Kidney epithelial cell (primary cell): ENCODE data around the gene OTOGL. TPM values are rescaled to one million over a fixed set of nuclear protein-coding genes. Genes with fewer than 3 reads are reported as not detected.
"Not testable (repeated sequence)": the region's sequence is repeated elsewhere in the genome, so short reads cannot be mapped to it uniquely, and the experiment has no call there.

ENCODE experiments used
- DNase-seq: peaks from one replicate; pipeline ENCODE4 v3.0.0-alpha.2; 2010; ENCODE audit warnings: low read depth
- H3K27me3 ChIP-seq: 2 replicates; pipeline ENCODE4 v1.6.0; 2011; ENCODE audit warnings: low read length; ENCODE audit not compliant: control insufficient read depth, insufficient read depth
- H3K36me3 ChIP-seq: 2 replicates; pipeline ENCODE4 v1.5.1; 2011; ENCODE audit warnings: low read length; ENCODE audit not compliant: control insufficient read depth, insufficient read depth
- H3K4me3 ChIP-seq: 2 replicates; pipeline ENCODE4 v1.5.1; 2011; ENCODE audit warnings: low read depth, mild to moderate bottlenecking, control low read depth, low read length
- CTCF ChIP-seq: IDR thresholded peaks from 2 replicates; pipeline ENCODE4 v1.5.1; 2011; ENCODE audit warnings: mild to moderate bottlenecking, moderate library complexity, low read length, control low read depth, inconsistent platforms; ENCODE audit not compliant: insufficient read depth, poor library complexity, severe bottlenecking
- total RNA-seq: library from RNA; depleted of rRNA; stranded (reverse); fragments of >200 nt; gene quantifications from 2 replicates; pipeline ENCODE4 v1.2.3, GENCODE V29; 2015

OTOGL gene
- total RNA-seq, 1 donor from 2014 or later, result 0.33 TPM

GRCh38 chr12:80293759-80294158 is 194.4 kb downstream of the OTOGL start:
- TF ChIP-seq CTCF, result no peak
- Histone ChIP-seq H3K36me3 (no peaks in the 10 kb centered on the region), H3K4me3 (no peak overlapping the region), H3K27me3 (no peaks in the 10 kb centered on the region)
- no peak for DNase-seq

- Histone ChIP-seq H3K27me3 (no peaks in the 10 kb centered on the region), H3K36me3 (no peaks in the 10 kb centered on the region), H3K4me3 (no peak overlapping the region)
- TF ChIP-seq CTCF, result no peak
- DNase-seq, result no peak
Measured at GRCh38 chr12:80299219-80299618, 199.9 kb downstream of the OTOGL start.

GRCh38 chr12:80299976-80300375 is 200.6 kb downstream of the OTOGL start:
- H3K4me3 ChIP-seq, result no peak overlapping the region
- TF ChIP-seq CTCF, result no peak

GRCh38 chr12:80307436-80307835 is 208.1 kb downstream of the OTOGL start:
- not testable (repeated sequence) for DNase-seq, H3K27me3 ChIP-seq, H3K4me3 ChIP-seq, H3K36me3 ChIP-seq

More at GRCh38 chr12:80299976-80300375, 200.6 kb downstream of the OTOGL start:
- no peak for DNase-seq
- Histone ChIP-seq H3K27me3 (no peaks in the 10 kb centered on the region), H3K36me3 (no peaks in the 10 kb centered on the region)

- Histone ChIP-seq H3K4me3 (no peak overlapping the region), H3K27me3 (no peaks in the 10 kb centered on the region), H3K36me3 (no peaks in the 10 kb centered on the region)
- no peak for TF ChIP-seq CTCF
- DNase-seq, result no peak
Measured at GRCh38 chr12:80313209-80313608, 213.9 kb downstream of the OTOGL start.

GRCh38 chr12:80314741-80315140 is 215.4 kb downstream of the OTOGL start:
- DNase-seq, result no peak
- no peaks in the 10 kb centered on the region for H3K36me3 ChIP-seq

More at GRCh38 chr12:80314741-80315140, 215.4 kb downstream of the OTOGL start:
- H3K27me3 ChIP-seq, result no peaks in the 10 kb centered on the region
- no peak overlapping the region for H3K4me3 ChIP-seq
- TF ChIP-seq CTCF, result no peak
